Measurements from ENCODE around the gene PITRM1. TPM values are rescaled to one million over a fixed set of nuclear protein-coding genes. Genes with fewer than 3 reads are reported as not detected.

PITRM1 gene
- polyA plus RNA-seq, 1 of the 3 experiments (the other 2 are of a cell fraction) = 79.6 TPM

GRCh38 chr10:3213758-3214515 is 41.4 kb upstream of the PITRM1 start:
- no peaks in the 10 kb centered on the region for H3K4me1 ChIP-seq (ENCODE audit: control insufficient read depth in 1 of 2, insufficient read depth in 2 of 2, low read depth in 1 of 2, low read length in 1 of 2)
- no peaks in the 10 kb centered on the region for H3K27me3 ChIP-seq (ENCODE audit: insufficient read depth)
- peaks cover 6% of the 10 kb centered on the region for H3F3A ChIP-seq (replicated peaks; ENCODE audit: insufficient read depth)
- WGBS (ENCODE audit: low lambda C conversion rate) = 89% methylated on average over 10 of the region's 20 CpGs
- TF ChIP-seq RAD21 (IDR thresholded peaks at IDR 0.05; ENCODE audit: low read length) = no peak
- H3K9me3 ChIP-seq = no peaks in the 10 kb centered on the region
- H3K79me2 ChIP-seq (ENCODE audit: insufficient read depth) = no peaks in the 10 kb centered on the region
- no peak overlapping the region for H3K4me2 ChIP-seq
- ChIA-PET CTCF (interaction anchor here (1.7 to 3.5 kb wide), 2 partner anchors 17 to 21 kb away, joined by 8 to 16 read pairs; no protein-coding TSS in a partner anchor), POLR2A (no interaction called here)
- H3K9me2 ChIP-seq = no peaks in the 10 kb centered on the region
- DNase-seq = no peak
- no peak overlapping the region for H3K4me3 ChIP-seq (ENCODE audit: low read depth in 2 of 2, low read length in 1 of 2)
- no peak overlapping the region for H3K9ac ChIP-seq
- H3K27ac ChIP-seq (ENCODE audit: low read depth in 2 of 2, low read length in 1 of 2) = no peak overlapping the region
- H2AFZ ChIP-seq (ENCODE audit: low read depth) = no peak overlapping the region
- H4K20me1 ChIP-seq (ENCODE audit: insufficient read depth) = no peaks in the 10 kb centered on the region
- no peaks in the 10 kb centered on the region for H3K36me3 ChIP-seq (replicated peaks in 1 of 2; ENCODE audit: control insufficient read depth in 1 of 2, insufficient read depth in 2 of 2, low read length in 1 of 2)

GRCh38 chr10:3213208-3213607 is 40.6 kb upstream of the PITRM1 start:
- no peaks in the 10 kb centered on the region for H3K79me2 ChIP-seq (ENCODE audit: insufficient read depth)
- H3K9me3 ChIP-seq = no peaks in the 10 kb centered on the region
- DNase-seq = no peak
- peaks cover 6% of the 10 kb centered on the region for H3F3A ChIP-seq (replicated peaks; ENCODE audit: insufficient read depth)
- no peak overlapping the region for H3K9ac ChIP-seq
- no peak overlapping the region for H3K27ac ChIP-seq (ENCODE audit: low read depth in 2 of 2, low read length in 1 of 2)
- 81% methylated on average over 10 of the region's 10 CpGs for WGBS (ENCODE audit: low lambda C conversion rate)
- H3K36me3 ChIP-seq (replicated peaks in 1 of 2; ENCODE audit: control insufficient read depth in 1 of 2, insufficient read depth in 2 of 2, low read length in 1 of 2) = no peaks in the 10 kb centered on the region
- no peak overlapping the region for H2AFZ ChIP-seq (ENCODE audit: low read depth)
- no peaks in the 10 kb centered on the region for H3K4me1 ChIP-seq (ENCODE audit: control insufficient read depth in 1 of 2, insufficient read depth in 2 of 2, low read depth in 1 of 2, low read length in 1 of 2)
- H3K9me2 ChIP-seq = no peaks in the 10 kb centered on the region
- H3K4me2 ChIP-seq = no peak overlapping the region
- no peak for TF ChIP-seq FOXM1 (IDR thresholded peaks at IDR 0.05; ENCODE audit: low read depth)
- no peak for TF ChIP-seq MEF2A (IDR thresholded peaks at IDR 0.05; ENCODE audit: borderline replicate concordance, low read depth)
- no peak for TF ChIP-seq MXI1 (IDR thresholded peaks at IDR 0.05; ENCODE audit: low read depth, low read length)
- TF ChIP-seq NRF1 (IDR thresholded peaks at IDR 0.05; ENCODE audit: low read depth, low read length) = no peak
- no peak for TF ChIP-seq SMC3 (IDR thresholded peaks at IDR 0.05; ENCODE audit: low read depth, low read length)
- TF ChIP-seq SIN3A (IDR thresholded peaks at IDR 0.05; ENCODE audit: borderline replicate concordance, low read depth, low read length) = no peak
- no peak for TF ChIP-seq EP300 (IDR thresholded peaks at IDR 0.05; ENCODE audit: borderline replicate concordance in 1 of 2, low read depth in 1 of 2, low read length in 1 of 2)
- no peak for TF ChIP-seq CHD2 (IDR thresholded peaks at IDR 0.05; ENCODE audit: low read length, partially characterized antibody)
- TF ChIP-seq FOXJ3 (CRISPR knock-in tag; IDR thresholded peaks at IDR 0.05) = no peak
- no peak for TF ChIP-seq TCF12 (IDR thresholded peaks at IDR 0.05)
- TF ChIP-seq RXRA (IDR thresholded peaks at IDR 0.05; ENCODE audit: borderline replicate concordance, low read depth) = no peak
- no peak for TF ChIP-seq RFX5 (IDR thresholded peaks at IDR 0.05; ENCODE audit: low read length)
- TF ChIP-seq, protein P1, sequence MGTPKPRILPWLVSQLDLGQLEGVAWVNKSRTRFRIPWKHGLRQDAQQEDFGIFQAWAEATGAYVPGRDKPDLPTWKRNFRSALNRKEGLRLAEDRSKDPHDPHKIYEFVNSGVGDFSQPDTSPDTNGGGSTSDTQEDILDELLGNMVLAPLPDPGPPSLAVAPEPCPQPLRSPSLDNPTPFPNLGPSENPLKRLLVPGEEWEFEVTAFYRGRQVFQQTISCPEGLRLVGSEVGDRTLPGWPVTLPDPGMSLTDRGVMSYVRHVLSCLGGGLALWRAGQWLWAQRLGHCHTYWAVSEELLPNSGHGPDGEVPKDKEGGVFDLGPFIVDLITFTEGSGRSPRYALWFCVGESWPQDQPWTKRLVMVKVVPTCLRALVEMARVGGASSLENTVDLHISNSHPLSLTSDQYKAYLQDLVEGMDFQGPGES (IDR thresholded peaks at IDR 0.05; ENCODE audit: low read depth, low read length) = no peak
- TF ChIP-seq ZBTB33 (IDR thresholded peaks at IDR 0.05; ENCODE audit: borderline replicate concordance, low read depth) = no peak
- TF ChIP-seq EZH2phosphoT487 (IDR thresholded peaks at IDR 0.05; ENCODE audit: borderline replicate concordance, low read depth) = no peak
- no peak for TF ChIP-seq TEAD4 (IDR thresholded peaks at IDR 0.05; ENCODE audit: borderline replicate concordance, insufficient read depth)
- no peak for TF ChIP-seq RCOR1 (IDR thresholded peaks at IDR 0.05; ENCODE audit: low read length)
- TF ChIP-seq TAF1 (IDR thresholded peaks at IDR 0.05; ENCODE audit: borderline replicate concordance, low read depth, low read length) = no peak
- no peak for TF ChIP-seq PBX3 (IDR thresholded peaks at IDR 0.05)
- no peak for TF ChIP-seq JUND (IDR thresholded peaks at IDR 0.05)
- no peaks in the 10 kb centered on the region for H3K27me3 ChIP-seq (ENCODE audit: insufficient read depth)
- ChIA-PET POLR2A (no interaction called here), CTCF (interaction anchor here (1.7 to 3.5 kb wide), 2 partner anchors 16 to 20 kb away, joined by 8 to 16 read pairs; no protein-coding TSS in a partner anchor)
- H3K4me3 ChIP-seq (ENCODE audit: low read depth in 2 of 2, low read length in 1 of 2) = no peak overlapping the region
- H4K20me1 ChIP-seq (ENCODE audit: insufficient read depth) = no peaks in the 10 kb centered on the region
